ENCODE results near the gene MPP7. TPM values are rescaled to one million over a fixed set of nuclear protein-coding genes. Genes with fewer than 3 reads are reported as not detected.

Gene MPP7
- total RNA-seq, 4 donors from 2014 or later, result 3.8 to 10.7 (median 6.4) TPM

- Histone ChIP-seq H3K4me3 (no peak overlapping the region), H3K4me1 (peaks cover 0 to 5% of the 10 kb centered on the region in 2 donors), H3K27ac (no peak overlapping the region), H3K9me3 (no peaks in the 10 kb centered on the region), H3K27me3 (no peaks in the 10 kb centered on the region), H3K36me3 (no peaks in the 10 kb centered on the region)
- DNase-seq (no peak), ATAC-seq (no peak)
- intact Hi-C loops (cut with DNase I; ENCODE audit: low total_unique reads), result no loop called here
- TF ChIP-seq POLR2A (IDR thresholded peaks at IDR 0.05) (no peak), CTCF (IDR thresholded peaks at IDR 0.05 in 4 of 5, conservative IDR thresholded peaks at IDR 0.05 in 1 of 5) (no peak)
- in situ Hi-C loops (cut with MboI; ENCODE audit: low sequenced_read_pairs in 4 of 4), result no loop called here
Measured at GRCh38 chr10:28317760-28318159, 14.9 kb upstream of the MPP7 start.

GRCh38 chr10:28316696-28317095 is 13.8 kb upstream of the MPP7 start:
- no peaks in the 10 kb centered on the region for H3K9me3 ChIP-seq
- no peaks in the 10 kb centered on the region for H3K36me3 ChIP-seq
- in situ Hi-C loops (cut with MboI; ENCODE audit: low sequenced_read_pairs in 4 of 4) (no loop called here), intact Hi-C loops (cut with DNase I; ENCODE audit: low total_unique reads) (no loop called here)
- H3K4me3 ChIP-seq, result no peak overlapping the region
- ATAC-seq, result no peak
- peaks cover 0 to 5% of the 10 kb centered on the region in 2 donors for H3K4me1 ChIP-seq
- no peak overlapping the region for H3K27ac ChIP-seq
- H3K27me3 ChIP-seq, result no peaks in the 10 kb centered on the region
- DNase-seq, result no peak
- TF ChIP-seq POLR2A (IDR thresholded peaks at IDR 0.05) (no peak), CTCF (IDR thresholded peaks at IDR 0.05 in 4 of 5, conservative IDR thresholded peaks at IDR 0.05 in 1 of 5) (no peak)

GRCh38 chr10:28315140-28315539 is 12.3 kb upstream of the MPP7 start:
- Histone ChIP-seq H3K4me3 (no peak overlapping the region), H3K9me3 (no peaks in the 10 kb centered on the region), H3K4me1 (no peaks in the 10 kb centered on the region), H3K36me3 (no peaks in the 10 kb centered on the region), H3K27me3 (no peaks in the 10 kb centered on the region), H3K27ac (no peak overlapping the region)
- ATAC-seq (no peak), DNase-seq (no peak)
- in situ Hi-C loops (cut with MboI; ENCODE audit: low sequenced_read_pairs in 4 of 4), result no loop called here
- TF ChIP-seq POLR2A (IDR thresholded peaks at IDR 0.05), result no peak
- TF ChIP-seq CTCF (IDR thresholded peaks at IDR 0.05 in 4 of 5, conservative IDR thresholded peaks at IDR 0.05 in 1 of 5), result no peak
- intact Hi-C loops (cut with DNase I; ENCODE audit: low total_unique reads), result no loop called here

GRCh38 chr10:28314211-28314610 is 11.3 kb upstream of the MPP7 start:
- Histone ChIP-seq H3K27ac (no peak overlapping the region), H3K27me3 (no peaks in the 10 kb centered on the region), H3K9me3 (no peaks in the 10 kb centered on the region), H3K36me3 (no peaks in the 10 kb centered on the region), H3K4me1 (no peaks in the 10 kb centered on the region), H3K4me3 (no peak overlapping the region)
- in situ Hi-C loops (cut with MboI; ENCODE audit: low sequenced_read_pairs in 4 of 4) (no loop called here), intact Hi-C loops (cut with DNase I; ENCODE audit: low total_unique reads) (no loop called here)
- DNase-seq (no peak), ATAC-seq (no peak)
- TF ChIP-seq CTCF (IDR thresholded peaks at IDR 0.05 in 4 of 5, conservative IDR thresholded peaks at IDR 0.05 in 1 of 5) (no peak), POLR2A (IDR thresholded peaks at IDR 0.05) (no peak)

- H3K27ac ChIP-seq, result no peak overlapping the region
- H3K4me1 ChIP-seq, result no peaks in the 10 kb centered on the region
- intact Hi-C loops (cut with DNase I; ENCODE audit: low total_unique reads) (no loop called here), in situ Hi-C loops (cut with MboI; ENCODE audit: low sequenced_read_pairs in 4 of 4) (no loop called here)
- no peak overlapping the region for H3K4me3 ChIP-seq
- no peak for DNase-seq
- TF ChIP-seq POLR2A (IDR thresholded peaks at IDR 0.05), result no peak
- TF ChIP-seq CTCF (IDR thresholded peaks at IDR 0.05 in 4 of 5, conservative IDR thresholded peaks at IDR 0.05 in 1 of 5), result no peak
- ATAC-seq, result no peak
- H3K27me3 ChIP-seq, result no peaks in the 10 kb centered on the region
- no peaks in the 10 kb centered on the region for H3K36me3 ChIP-seq
- no peaks in the 10 kb centered on the region for H3K9me3 ChIP-seq
Measured at GRCh38 chr10:28312572-28312971, 9.7 kb upstream of the MPP7 start.

All from gastrocnemius medialis (tissue), 4 donors.